Astrocyte (in vitro differentiated cells and primary cell): Measurements from ENCODE around the gene DNAH1. TPM values are rescaled to one million over a fixed set of nuclear protein-coding genes. Genes with fewer than 3 reads are reported as not detected.

Source experiments
- DNase-seq: peaks from one replicate; pipeline ENCODE4 v3.0.0-alpha.2; 2010; ENCODE audit warnings: low read depth
- FAIRE-seq: peaks from 2 replicates; lab custom pipeline; 2011; peaks lifted over from hg19 to GRCh38; lab: Jason Lieb, UNC
- H2AFZ ChIP-seq: 2 replicates; pipeline ENCODE4 v1.6.0; 2012; ENCODE audit warnings: low read depth, low read length, inconsistent platforms
- H3K27ac ChIP-seq: 2 replicates; pipeline ENCODE4 v1.5.1; 2011; ENCODE audit warnings: low read depth, low read length, inconsistent platforms
- H3K27me3 ChIP-seq: 2 replicates; pipeline ENCODE4 v1.6.0; 2011; ENCODE audit warnings: low read length, inconsistent platforms; ENCODE audit not compliant: insufficient read depth
- H3K36me3 ChIP-seq: 2 replicates; pipeline ENCODE4 v1.5.1; 2011; ENCODE audit warnings: low read length, inconsistent platforms; ENCODE audit not compliant: insufficient read depth
- H3K4me1 ChIP-seq: 2 replicates; pipeline ENCODE4 v1.5.1; 2011; ENCODE audit warnings: low read length, inconsistent platforms; ENCODE audit not compliant: insufficient read depth
- H3K4me2 ChIP-seq: 2 replicates; pipeline ENCODE4 v1.6.0; 2012; ENCODE audit warnings: low read length, inconsistent platforms
- H3K4me3 ChIP-seq: 2 replicates; pipeline ENCODE4 v1.5.1; 2011; ENCODE audit warnings: low read depth, mild to moderate bottlenecking, low read length, inconsistent platforms; ENCODE audit not compliant: insufficient read depth
- H3K79me2 ChIP-seq: 2 replicates; pipeline ENCODE4 v1.6.0; 2012; ENCODE audit warnings: mild to moderate bottlenecking, low read length, inconsistent platforms; ENCODE audit not compliant: insufficient read depth
- H3K9ac ChIP-seq: 2 replicates; pipeline ENCODE4 v1.6.0; 2012; ENCODE audit warnings: mild to moderate bottlenecking, low read length, inconsistent platforms
- H3K9me3 ChIP-seq: 2 replicates; pipeline ENCODE4 v1.5.1; 2012; ENCODE audit warnings: low read depth, mild to moderate bottlenecking, low read length, inconsistent platforms; ENCODE audit not compliant: insufficient read depth
- H4K20me1 ChIP-seq: 2 replicates; pipeline ENCODE4 v1.6.0; 2012; ENCODE audit warnings: low read length, inconsistent platforms; ENCODE audit not compliant: insufficient read depth
- H3K27ac Mint-ChIP-seq: one replicate; pipeline ENCODE4 v1.8.0; 2021; ENCODE audit warnings: mild to moderate bottlenecking, mixed read lengths; ENCODE audit not compliant: unreplicated experiment
- H3K27me3 Mint-ChIP-seq: one replicate; pipeline ENCODE4 v1.8.0; 2021; ENCODE audit warnings: low read depth, mixed read lengths; ENCODE audit not compliant: unreplicated experiment
- H3K36me3 Mint-ChIP-seq: one replicate; pipeline ENCODE4 v1.8.0; 2021; ENCODE audit warnings: low read depth, mixed read lengths; ENCODE audit not compliant: unreplicated experiment
- H3K4me1 Mint-ChIP-seq: one replicate; pipeline ENCODE4 v1.8.0; 2021; ENCODE audit warnings: low read depth, mixed read lengths; ENCODE audit not compliant: unreplicated experiment
- H3K4me3 Mint-ChIP-seq: one replicate; pipeline ENCODE4 v1.8.0; 2021; ENCODE audit warnings: mild to moderate bottlenecking, moderate library complexity, mixed read lengths; ENCODE audit not compliant: unreplicated experiment
- H3K9me3 Mint-ChIP-seq: one replicate; pipeline ENCODE4 v1.8.0; 2021; ENCODE audit warnings: mild to moderate bottlenecking, mixed read lengths; ENCODE audit not compliant: unreplicated experiment
- CTCF ChIP-seq: IDR thresholded peaks from 2 replicates; pipeline ENCODE4 v1.5.1; 2011; ENCODE audit warnings: low read depth, mild to moderate bottlenecking, inconsistent platforms, low read length, moderate library complexity; ENCODE audit not compliant: insufficient read depth
- EZH2 ChIP-seq: IDR thresholded peaks from 2 replicates; pipeline ENCODE4 v1.6.1; 2012; ENCODE audit warnings: mild to moderate bottlenecking, low read length, inconsistent platforms; ENCODE audit not compliant: insufficient read depth
- total RNA-seq: library from RNA; stranded (reverse); gene quantifications from 2 replicates; pipeline ENCODE4 v1.2.1, GENCODE V29; 2021

The DNAH1 gene
- total RNA-seq, 1 donor from 2014 or later, result 2.3 TPM

- no peak overlapping the region for H3K4me3 ChIP-seq
- no peaks in the 10 kb centered on the region for H4K20me1 ChIP-seq
- no peaks in the 10 kb centered on the region for H3K36me3 ChIP-seq
- FAIRE-seq, result no peak
- H3K4me2 ChIP-seq, result no peak overlapping the region
- peaks cover 1% of the 10 kb centered on the region for H3K9me3 Mint-ChIP-seq
- no peak overlapping the region for H3K9ac ChIP-seq
- no peaks in the 10 kb centered on the region for H3K27me3 ChIP-seq
- no peak overlapping the region for H3K4me3 Mint-ChIP-seq
- peaks cover 5% of the 10 kb centered on the region for H3K36me3 Mint-ChIP-seq
- no peaks in the 10 kb centered on the region for H3K79me2 ChIP-seq
- no peaks in the 10 kb centered on the region for H3K9me3 ChIP-seq
- TF ChIP-seq CTCF (no peak), EZH2 (no peak)
- no peak for DNase-seq
- H3K27ac ChIP-seq, result no peak overlapping the region
- no peaks in the 10 kb centered on the region for H3K4me1 ChIP-seq
- no peak overlapping the region for H3K27ac Mint-ChIP-seq
- H2AFZ ChIP-seq, result no peak overlapping the region
- peaks cover 17% of the 10 kb centered on the region for H3K27me3 Mint-ChIP-seq
- H3K4me1 Mint-ChIP-seq, result peaks cover 7% of the 10 kb centered on the region
Observed at GRCh38 chr3:52326976-52327375, 10.9 kb downstream of the DNAH1 start.

GRCh38 chr3:52327486-52328290, 11.6 kb downstream of the DNAH1 start:
- peaks cover 13% of the 10 kb centered on the region for H3K27me3 Mint-ChIP-seq
- TF ChIP-seq CTCF, result no peak
- TF ChIP-seq EZH2, result no peak
- Histone ChIP-seq H2AFZ (no peak overlapping the region), H3K27me3 (no peaks in the 10 kb centered on the region), H3K27ac (no peak overlapping the region), H3K36me3 (no peaks in the 10 kb centered on the region), H3K4me3 (no peak overlapping the region), H3K4me1 (no peaks in the 10 kb centered on the region), H3K79me2 (no peaks in the 10 kb centered on the region), H4K20me1 (no peaks in the 10 kb centered on the region), H3K4me2 (no peak overlapping the region), H3K9ac (no peak overlapping the region), H3K9me3 (no peaks in the 10 kb centered on the region)
- peaks cover 7% of the 10 kb centered on the region for H3K4me1 Mint-ChIP-seq
- FAIRE-seq (no peak), DNase-seq (no peak)
- H3K4me3 Mint-ChIP-seq, result no peak overlapping the region
- no peaks in the 10 kb centered on the region for H3K9me3 Mint-ChIP-seq
- peaks cover 5% of the 10 kb centered on the region for H3K36me3 Mint-ChIP-seq
- H3K27ac Mint-ChIP-seq, result no peak overlapping the region

- Mint-ChIP-seq H3K27ac (no peak overlapping the region), H3K36me3 (peaks cover 5% of the 10 kb centered on the region), H3K9me3 (no peaks in the 10 kb centered on the region), H3K4me1 (peaks cover 7% of the 10 kb centered on the region), H3K4me3 (no peak overlapping the region), H3K27me3 (peaks cover 11% of the 10 kb centered on the region)
- Histone ChIP-seq H2AFZ (no peak overlapping the region), H3K9me3 (no peaks in the 10 kb centered on the region), H4K20me1 (no peaks in the 10 kb centered on the region), H3K4me1 (no peaks in the 10 kb centered on the region), H3K27ac (no peak overlapping the region), H3K9ac (no peak overlapping the region), H3K4me3 (no peak overlapping the region), H3K27me3 (no peaks in the 10 kb centered on the region), H3K79me2 (no peaks in the 10 kb centered on the region), H3K4me2 (no peak overlapping the region), H3K36me3 (no peaks in the 10 kb centered on the region)
- no peak for TF ChIP-seq EZH2
- FAIRE-seq (no peak), DNase-seq (no peak)
Observed at GRCh38 chr3:52328536-52329080, 12.5 kb downstream of the DNAH1 start.
